ENCODE measurements around the gene SLU7.
A peak's percentile ranks its signal among the peaks of the same experiment; 100 is the strongest.

The SLU7 gene

GRCh38 chr5:160442824-160443431 is 24.0 kb upstream of the SLU7 start:
- TF ChIP-seq GATA3 (IDR thresholded peaks at IDR 0.05; ENCODE audit: low read depth, low read length), result no peak
- no peak for TF ChIP-seq GATA2 (IDR thresholded peaks at IDR 0.05; ENCODE audit: low read depth, low read length)

DNA sequence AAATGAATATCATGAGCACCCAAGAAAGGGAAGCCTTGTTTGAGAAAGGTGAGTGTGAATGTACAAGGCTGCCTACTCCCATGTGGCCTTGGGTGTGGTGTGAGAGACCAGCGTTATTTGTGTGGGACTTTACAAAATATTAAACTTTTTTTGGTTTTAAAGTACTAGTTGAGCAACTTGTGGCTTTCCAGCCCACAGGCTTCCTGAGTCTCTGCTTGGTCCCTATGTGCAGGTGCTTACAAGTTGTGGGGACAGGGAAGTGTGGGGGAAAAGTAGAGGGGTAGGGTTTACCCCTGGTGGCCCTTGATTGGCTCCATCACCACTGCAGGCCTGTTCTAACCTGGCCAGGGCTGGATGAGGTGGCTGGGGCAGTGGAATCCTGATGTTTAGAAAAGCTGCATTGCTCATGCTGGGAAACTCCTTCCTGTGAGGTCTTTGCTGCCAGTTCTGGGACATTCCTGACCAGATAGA is 22.5 kb upstream of the SLU7 start:
- no peak for TF ChIP-seq GATA3 (IDR thresholded peaks at IDR 0.05; ENCODE audit: low read depth, low read length)

- TF ChIP-seq GATA3 (IDR thresholded peaks at IDR 0.05; ENCODE audit: low read depth, low read length), result no peak
- no peak for TF ChIP-seq GATA2 (IDR thresholded peaks at IDR 0.05; ENCODE audit: low read depth, low read length)
Observed at GRCh38 chr5:160439205-160439600, 20.3 kb upstream of the SLU7 start.

DNA sequence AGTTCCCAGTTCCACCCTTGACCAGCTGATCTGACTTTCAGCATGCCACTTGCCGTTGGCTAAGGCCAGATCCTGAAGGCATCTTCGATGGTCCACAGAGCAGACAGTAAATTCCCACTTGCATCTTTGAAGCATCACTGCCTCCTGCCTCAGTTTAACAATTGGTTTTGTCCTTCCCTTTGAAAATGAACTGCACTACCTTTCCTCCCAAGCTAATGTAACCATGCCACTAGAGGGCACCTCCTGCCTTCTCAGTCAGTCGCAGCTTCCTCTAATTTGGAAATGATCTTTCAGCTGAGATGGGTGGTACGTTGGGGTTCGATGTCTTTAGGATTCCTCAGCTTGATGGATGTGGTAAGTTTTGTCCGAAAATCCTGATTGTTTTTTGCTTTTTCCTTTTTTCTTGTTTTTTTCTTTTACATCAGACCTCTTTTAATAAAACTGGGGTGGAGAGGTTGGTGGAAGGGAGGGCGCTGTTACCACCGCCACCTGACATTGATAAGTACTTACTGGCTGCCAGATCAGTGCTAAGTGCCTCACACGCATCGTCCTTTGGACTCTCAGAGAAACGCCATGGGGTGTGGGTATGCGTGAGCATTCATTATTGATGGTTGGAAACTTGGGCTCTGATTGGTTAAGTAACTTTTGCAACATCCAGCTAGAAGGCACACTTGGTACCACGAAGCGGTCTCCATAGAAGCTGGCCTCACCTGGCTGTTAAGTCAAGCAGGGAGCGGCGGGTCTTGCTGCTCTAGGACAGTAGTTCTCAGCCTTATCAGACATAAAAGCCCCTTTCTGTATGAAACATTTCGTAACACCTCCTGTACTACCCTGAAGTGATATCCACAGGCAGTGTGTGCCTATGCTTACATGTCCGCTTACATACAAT is 19.7 kb upstream of the SLU7 start:
- TF ChIP-seq GATA3 (IDR thresholded peaks at IDR 0.05; ENCODE audit: low read depth, low read length) (no peak), GATA2 (IDR thresholded peaks at IDR 0.05; ENCODE audit: low read depth, low read length) (no peak)

DNA sequence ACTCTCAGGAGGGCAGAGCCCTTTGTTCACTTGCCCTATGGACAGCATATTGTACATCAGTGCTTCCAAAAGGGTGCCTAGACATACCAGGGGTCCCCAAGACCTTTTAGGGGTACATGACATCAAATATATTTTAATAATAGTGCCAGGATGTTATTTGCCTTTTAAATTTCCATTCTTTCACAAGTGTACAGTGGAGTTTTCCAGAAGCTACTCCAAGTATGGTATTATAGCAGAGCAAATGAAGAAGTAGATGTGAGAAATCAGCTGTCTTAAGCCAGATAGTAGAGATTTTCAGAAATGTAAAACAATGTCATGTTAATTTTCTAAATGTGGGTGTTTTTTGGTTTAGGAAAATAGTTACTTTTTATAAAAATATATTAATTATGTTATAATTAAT is 18.4 kb upstream of the SLU7 start:
- TF ChIP-seq GATA3 (IDR thresholded peaks at IDR 0.05; ENCODE audit: low read depth, low read length), result no peak
- no peak for TF ChIP-seq GATA2 (IDR thresholded peaks at IDR 0.05; ENCODE audit: low read depth, low read length)

- no peak for TF ChIP-seq GATA3 (IDR thresholded peaks at IDR 0.05; ENCODE audit: low read depth, low read length)
- no peak for TF ChIP-seq GATA2 (IDR thresholded peaks at IDR 0.05; ENCODE audit: low read depth, low read length)
Observed at GRCh38 chr5:160436017-160436416, 17.1 kb upstream of the SLU7 start.

DNA sequence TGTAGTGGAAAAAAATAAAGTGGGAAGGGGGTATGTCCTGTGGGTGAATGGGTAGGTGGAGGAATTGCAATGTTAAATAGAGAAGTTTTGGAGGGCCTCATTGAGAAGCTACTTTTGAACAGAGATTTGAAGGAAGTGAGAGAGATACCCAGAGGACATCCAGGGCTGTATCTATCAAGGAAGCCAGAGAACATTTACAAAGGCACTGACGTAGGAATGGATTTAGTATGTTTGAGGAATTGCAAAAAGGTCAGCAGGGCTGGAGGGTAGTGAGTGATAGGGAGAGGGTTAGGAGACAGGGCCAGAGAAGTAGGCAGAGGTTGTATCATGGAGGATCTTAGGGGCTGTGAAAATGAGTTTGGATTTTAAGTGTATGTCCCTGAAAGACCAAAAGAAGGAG is 16.7 kb upstream of the SLU7 start:
- no peak for TF ChIP-seq GATA2 (IDR thresholded peaks at IDR 0.05; ENCODE audit: low read depth, low read length)

DNA sequence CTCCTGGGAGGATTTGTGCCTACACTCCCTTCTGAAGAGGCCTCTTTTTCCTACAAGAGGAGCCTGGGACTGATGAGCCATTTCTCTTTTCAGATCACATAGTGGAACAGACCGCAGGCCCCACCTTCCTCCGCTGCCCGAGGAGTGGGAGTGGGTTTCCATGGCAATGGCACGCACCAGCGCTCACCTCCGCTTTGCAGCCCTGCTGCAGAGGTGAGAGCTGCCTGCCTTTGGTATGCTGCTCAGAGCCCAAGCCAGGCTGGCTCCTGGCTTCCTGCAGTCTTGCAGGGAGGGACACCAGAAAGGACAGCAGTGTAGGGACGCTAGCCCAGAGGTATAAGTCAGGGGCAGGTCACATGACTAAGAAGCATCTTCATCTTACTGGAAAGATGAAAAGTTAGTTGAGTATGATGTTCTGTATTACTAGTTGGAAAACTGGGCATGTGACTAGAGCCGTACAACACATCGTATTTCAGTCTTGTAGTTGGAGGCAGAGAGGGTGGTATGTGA is 15.2 kb upstream of the SLU7 start:
- TF ChIP-seq GATA3 (IDR thresholded peaks at IDR 0.05; ENCODE audit: low read depth, low read length) (no peak), GATA2 (IDR thresholded peaks at IDR 0.05; ENCODE audit: low read depth, low read length) (no peak)

- TF ChIP-seq GATA3 (IDR thresholded peaks at IDR 0.05; ENCODE audit: low read depth, low read length) (no peak), GATA2 (IDR thresholded peaks at IDR 0.05; ENCODE audit: low read depth, low read length) (no peak)
Observed at GRCh38 chr5:160432787-160433186, 13.9 kb upstream of the SLU7 start.

DNA sequence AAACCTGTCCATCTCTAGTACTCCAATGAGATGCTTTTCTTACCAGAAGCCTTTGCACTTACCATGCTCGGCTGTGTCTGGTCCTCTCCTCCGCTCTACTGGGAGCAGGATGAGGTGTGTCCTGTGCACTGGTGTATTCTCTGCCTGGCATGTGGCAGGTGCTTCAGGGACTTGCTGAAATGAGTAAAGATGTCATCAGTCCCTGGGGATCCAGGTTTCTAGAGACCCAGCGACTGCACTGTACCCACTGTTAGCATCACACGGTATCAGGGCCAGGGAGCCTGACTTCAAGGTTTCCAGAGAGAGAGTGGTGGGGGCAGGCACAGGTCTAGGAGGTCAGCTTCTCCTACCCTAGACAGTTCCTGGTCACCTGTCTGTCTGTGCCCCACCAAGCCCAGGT is 13.3 kb upstream of the SLU7 start:
- TF ChIP-seq GATA2 (IDR thresholded peaks at IDR 0.05; ENCODE audit: low read depth, low read length) (no peak), GATA3 (IDR thresholded peaks at IDR 0.05; ENCODE audit: low read depth, low read length) (no peak)

DNA sequence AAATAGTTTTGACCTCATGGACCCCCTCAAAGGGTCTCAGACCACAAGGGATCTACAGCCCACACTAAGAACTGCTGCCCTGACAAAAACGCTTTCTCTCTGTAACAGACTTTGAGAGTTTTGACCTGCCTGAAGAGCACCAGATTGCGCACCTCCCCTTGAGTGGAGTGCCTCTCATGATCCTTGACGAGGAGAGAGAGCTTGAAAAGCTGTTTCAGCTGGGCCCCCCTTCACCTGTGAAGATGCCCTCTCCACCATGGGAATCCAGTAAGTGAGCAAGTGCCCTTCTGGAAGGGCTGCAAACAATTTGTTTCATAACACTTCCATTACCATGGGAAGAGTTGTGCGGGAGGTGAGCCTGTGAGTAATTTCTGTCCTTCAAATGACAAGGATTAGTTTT is 8.7 kb upstream of the SLU7 start:
- TF ChIP-seq GATA3 (IDR thresholded peaks at IDR 0.05; ENCODE audit: low read depth, low read length) (no peak), GATA2 (IDR thresholded peaks at IDR 0.05; ENCODE audit: low read depth, low read length) (no peak)

DNA sequence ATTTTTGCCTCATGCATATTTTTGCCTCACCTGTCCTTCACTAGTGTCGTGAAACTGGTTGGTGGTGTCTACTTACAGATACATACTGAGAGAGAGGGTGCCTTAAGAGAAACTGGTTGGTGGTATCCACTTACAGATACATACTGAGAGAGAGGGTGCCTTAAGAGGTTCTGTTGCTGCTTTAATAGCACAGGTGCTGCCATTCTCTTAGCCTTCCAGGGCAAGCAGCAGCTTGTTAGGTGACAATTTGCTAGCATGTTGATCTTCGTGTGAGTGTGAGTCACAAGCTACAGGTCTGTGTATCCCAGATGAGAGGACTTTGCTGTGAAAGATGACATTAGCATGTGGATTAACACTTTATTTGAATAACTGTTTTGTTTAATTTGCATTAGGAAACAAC is 4.2 kb upstream of the SLU7 start:
- TF ChIP-seq GATA3 (IDR thresholded peaks at IDR 0.05; ENCODE audit: low read depth, low read length) (no peak), GATA2 (IDR thresholded peaks at IDR 0.05; ENCODE audit: low read depth, low read length) (no peak)

DNA sequence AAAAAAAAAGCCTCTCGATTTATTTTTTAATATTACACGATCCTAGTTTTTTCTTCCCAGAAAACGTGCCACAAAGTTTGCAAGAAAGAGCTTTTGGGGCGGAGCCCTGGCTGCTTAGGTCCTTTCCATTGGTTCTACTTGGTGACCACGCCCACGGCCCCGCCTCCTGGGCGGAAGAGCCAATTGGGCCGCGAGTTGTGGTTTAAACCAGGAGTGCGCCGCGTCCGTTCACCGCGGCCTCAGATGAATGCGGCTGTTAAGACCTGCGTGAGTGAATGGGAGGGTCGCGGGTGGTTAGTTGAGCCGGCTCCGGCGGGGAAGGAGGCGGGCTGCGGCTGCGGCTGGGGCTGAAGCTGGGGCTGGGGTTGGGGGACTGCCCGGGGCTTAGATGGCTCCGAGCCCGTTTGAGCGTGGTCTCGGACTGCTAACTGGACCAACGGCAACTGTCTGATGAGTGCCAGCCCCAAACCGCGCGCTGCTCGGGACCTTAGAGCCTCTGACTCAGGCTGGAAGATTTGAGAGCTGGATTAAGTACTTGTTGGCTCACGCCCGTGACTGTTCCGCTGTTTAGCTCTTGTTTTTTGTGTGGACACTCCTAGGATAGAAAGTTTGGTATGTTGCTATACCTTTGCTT is 2.9 kb upstream of the SLU7 start, which contains the start of gene PTTG1:
TSS of gene PTTG1 (plus strand) at position 231 of the 634 bp plus-strand sequence. CDS start 458 bp downstream, outside the sequence.
- 0 out of 2 replicates have a peak, but pooled peaks have one; percentile 39 for TF ChIP-seq GATA2 (IDR thresholded peaks at IDR 0.05; ENCODE audit: low read depth, low read length)
- TF ChIP-seq GATA3 (IDR thresholded peaks at IDR 0.05; ENCODE audit: low read depth, low read length), result no peak

- no peak for TF ChIP-seq GATA3 (IDR thresholded peaks at IDR 0.05; ENCODE audit: low read depth, low read length)
- TF ChIP-seq GATA2 (IDR thresholded peaks at IDR 0.05; ENCODE audit: low read depth, low read length), result no peak
Observed at GRCh38 chr5:160420331-160420610, 1.4 kb upstream of the SLU7 start.
